ENCODE measurements around the gene RFX2.

DNA sequence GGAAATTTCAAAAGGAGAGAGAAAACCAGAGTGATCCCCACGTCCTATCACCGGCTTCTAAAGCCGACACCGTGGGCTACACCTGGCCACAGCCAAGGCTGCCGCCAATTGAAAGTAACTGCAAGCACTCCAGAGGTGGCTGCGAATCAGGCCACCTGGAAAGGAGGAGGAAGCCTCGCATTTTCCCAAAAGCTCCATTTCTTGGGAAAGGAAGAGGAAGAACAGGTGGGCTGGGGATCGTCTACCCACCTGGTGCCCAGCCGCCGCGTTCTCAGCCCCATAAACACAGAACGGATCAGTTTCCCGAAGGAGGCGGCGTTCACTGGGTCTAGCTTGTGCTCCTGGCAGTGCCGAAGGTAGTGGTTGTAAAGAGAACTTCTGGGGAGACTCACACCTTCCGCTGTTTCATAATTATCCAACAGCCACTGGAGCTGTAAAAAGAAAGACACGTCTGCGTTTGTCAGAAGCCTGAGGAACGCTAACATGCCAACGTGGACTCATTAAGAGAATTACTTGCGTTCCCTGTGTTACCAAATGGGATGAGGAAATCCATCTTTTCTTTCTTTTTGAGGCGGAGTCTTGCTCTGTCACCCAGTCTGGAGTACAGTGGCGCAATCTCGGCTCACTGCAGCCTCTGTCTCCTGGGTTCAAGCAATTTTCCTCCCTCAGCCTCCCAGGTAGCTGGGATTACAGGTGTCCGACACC, 94.3 kb downstream of the RFX2 start:
- TF ChIP-seq POLR2A (IDR thresholded peaks at IDR 0.05) (no peak), EP300 (IDR thresholded peaks at IDR 0.05) (no peak)
- TF ChIP-seq, protein P1, sequence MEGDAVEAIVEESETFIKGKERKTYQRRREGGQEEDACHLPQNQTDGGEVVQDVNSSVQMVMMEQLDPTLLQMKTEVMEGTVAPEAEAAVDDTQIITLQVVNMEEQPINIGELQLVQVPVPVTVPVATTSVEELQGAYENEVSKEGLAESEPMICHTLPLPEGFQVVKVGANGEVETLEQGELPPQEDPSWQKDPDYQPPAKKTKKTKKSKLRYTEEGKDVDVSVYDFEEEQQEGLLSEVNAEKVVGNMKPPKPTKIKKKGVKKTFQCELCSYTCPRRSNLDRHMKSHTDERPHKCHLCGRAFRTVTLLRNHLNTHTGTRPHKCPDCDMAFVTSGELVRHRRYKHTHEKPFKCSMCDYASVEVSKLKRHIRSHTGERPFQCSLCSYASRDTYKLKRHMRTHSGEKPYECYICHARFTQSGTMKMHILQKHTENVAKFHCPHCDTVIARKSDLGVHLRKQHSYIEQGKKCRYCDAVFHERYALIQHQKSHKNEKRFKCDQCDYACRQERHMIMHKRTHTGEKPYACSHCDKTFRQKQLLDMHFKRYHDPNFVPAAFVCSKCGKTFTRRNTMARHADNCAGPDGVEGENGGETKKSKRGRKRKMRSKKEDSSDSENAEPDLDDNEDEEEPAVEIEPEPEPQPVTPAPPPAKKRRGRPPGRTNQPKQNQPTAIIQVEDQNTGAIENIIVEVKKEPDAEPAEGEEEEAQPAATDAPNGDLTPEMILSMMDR (IDR thresholded peaks at IDR 0.05): no peak

Data from ovary (tissue), 3 donors.